MM.1S (cell line): Measurements from ENCODE around the gene LRRC74B.

Source experiments
- DNase-seq: peaks from one replicate; pipeline ENCODE4 v3.0.0-alpha.2; 2015
- H2AFZ ChIP-seq: fragments of 300-600 bp; sonication (generic); 2 replicates; pipeline ENCODE4 v1.6.0; 2016; ENCODE audit warnings: antibody characterized with exemption, low read length
- H3F3A ChIP-seq: fragments of 300-600 bp; sonication (generic); 2 replicates; pipeline ENCODE4 v1.6.1; 2016; ENCODE audit warnings: mild to moderate bottlenecking, antibody characterized with exemption, low read length, moderate library complexity, mixed read lengths; ENCODE audit not compliant: insufficient read depth
- H3K27ac ChIP-seq: fragments of 300-600 bp; sonication (generic); 2 replicates; pipeline ENCODE4 v1.5.1; 2016; ENCODE audit warnings: mild to moderate bottlenecking, low read length
- H3K27me3 ChIP-seq: fragments of 300-600 bp; sonication (generic); replicated peaks from 2 replicates; pipeline ENCODE4 v1.6.0; 2016; ENCODE audit warnings: low read length; ENCODE audit not compliant: insufficient read depth
- H3K36me3 ChIP-seq: fragments of 300-600 bp; sonication (generic); replicated peaks from 2 replicates; pipeline ENCODE4 v1.6.1; 2016; ENCODE audit warnings: mild to moderate bottlenecking, low read length, mixed read lengths; ENCODE audit not compliant: insufficient read depth
- H3K4me1 ChIP-seq: fragments of 300-600 bp; sonication (generic); 2 replicates; pipeline ENCODE4 v1.6.1; 2016; ENCODE audit warnings: low read length, mixed read lengths
- H3K4me2 ChIP-seq: fragments of 300-600 bp; sonication (generic); 2 replicates; pipeline ENCODE4 v1.6.0; 2016; ENCODE audit warnings: low read depth, low read length
- H3K4me3 ChIP-seq: fragments of 300-600 bp; sonication (generic); 2 replicates; pipeline ENCODE4 v1.5.1; 2016; ENCODE audit warnings: low read length, mixed read lengths
- H3K79me2 ChIP-seq: fragments of 300-600 bp; sonication (generic); 2 replicates; pipeline ENCODE4 v1.6.1; 2016; ENCODE audit warnings: mixed run types, low read length, mixed read lengths
- H3K9ac ChIP-seq: fragments of 300-600 bp; sonication (generic); 2 replicates; pipeline ENCODE4 v1.6.1; 2016; ENCODE audit warnings: low read length, mixed read lengths
- H3K9me2 ChIP-seq: fragments of 300-600 bp; sonication (generic); replicated peaks from 2 replicates; pipeline ENCODE4 v1.6.1; 2016; ENCODE audit warnings: mild to moderate bottlenecking, low read length, mixed read lengths; ENCODE audit not compliant: insufficient read depth
- H3K9me3 ChIP-seq: fragments of 300-600 bp; sonication (generic); replicated peaks from 2 replicates; pipeline ENCODE4 v1.6.1; 2016; ENCODE audit warnings: mild to moderate bottlenecking, low read length, mixed read lengths; ENCODE audit not compliant: insufficient read depth
- H4K20me1 ChIP-seq: fragments of 300-600 bp; sonication (generic); 2 replicates; pipeline ENCODE4 v1.6.1; 2016; ENCODE audit warnings: mild to moderate bottlenecking, low read length, moderate library complexity, mixed read lengths; ENCODE audit not compliant: insufficient read depth
- EZH2 ChIP-seq: fragments of 300-600 bp; sonication (generic); optimal IDR thresholded peaks from 2 replicates; pipeline ENCODE3; 2017; ENCODE audit warnings: low read depth, mild to moderate bottlenecking, antibody characterized with exemption, low read length, mixed read lengths
- EZH2phosphoT487 ChIP-seq: fragments of 300-600 bp; sonication (generic); IDR thresholded peaks from 2 replicates; pipeline ENCODE4 v1.6.1; 2018; ENCODE audit warnings: antibody characterized with exemption, low read length
- TF ChIP-seq, protein P1 (sequence below): fragments of 300-600 bp; sonication (generic); IDR thresholded peaks from 2 replicates; pipeline ENCODE4 v1.5.1; 2016; ENCODE audit warnings: antibody characterized with exemption, low read length, mixed read lengths

The LRRC74B gene

DNA sequence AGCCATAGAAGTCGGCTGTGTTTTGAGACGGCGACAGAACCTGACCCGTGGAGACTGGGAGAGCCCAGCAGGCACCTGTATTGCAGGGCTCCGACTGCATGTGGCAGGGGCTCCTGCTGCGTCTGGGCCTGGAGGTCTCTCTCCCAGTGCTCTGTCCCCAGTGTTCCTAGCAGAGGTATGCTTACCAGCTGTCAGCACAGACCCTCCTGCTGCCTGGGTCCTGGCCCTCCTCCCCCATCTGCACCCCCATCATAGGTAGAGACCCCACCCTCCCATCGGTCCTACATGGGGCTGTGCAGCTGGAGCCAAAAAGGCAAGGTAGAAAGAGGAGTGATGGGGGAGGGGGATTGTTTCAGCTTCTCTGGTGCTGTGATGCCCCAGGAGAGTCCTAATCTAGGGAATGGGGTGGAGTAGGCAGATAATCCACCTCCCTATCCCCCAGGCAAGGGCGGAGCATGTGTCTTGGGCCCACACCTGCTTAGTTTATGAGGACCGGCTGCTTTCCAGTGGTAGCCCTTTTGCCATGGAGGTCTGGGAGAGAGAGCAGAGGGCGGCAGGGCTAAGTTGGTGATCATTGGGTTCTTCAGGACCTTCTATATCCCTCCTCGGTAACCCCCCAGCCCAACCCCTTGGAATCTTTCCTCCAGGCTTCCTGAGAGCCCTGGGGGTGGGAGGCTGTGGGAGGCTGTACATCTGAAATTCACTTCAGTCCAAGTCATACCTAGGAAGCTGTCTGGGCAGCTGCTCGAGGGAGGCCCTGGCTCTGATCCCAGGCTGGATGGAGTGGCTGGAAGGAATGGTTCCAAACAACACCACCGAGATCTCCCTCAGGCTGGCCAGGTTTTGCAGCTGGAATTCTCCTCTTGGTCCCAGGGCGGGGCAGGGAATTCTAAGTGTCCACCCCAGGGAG lies 18.7 kb upstream of the LRRC74B start:
- no peaks in the 10 kb centered on the region for H3K79me2 ChIP-seq
- TF ChIP-seq EZH2phosphoT487 (no peak), EZH2 (no peak)
- TF ChIP-seq, protein P1, sequence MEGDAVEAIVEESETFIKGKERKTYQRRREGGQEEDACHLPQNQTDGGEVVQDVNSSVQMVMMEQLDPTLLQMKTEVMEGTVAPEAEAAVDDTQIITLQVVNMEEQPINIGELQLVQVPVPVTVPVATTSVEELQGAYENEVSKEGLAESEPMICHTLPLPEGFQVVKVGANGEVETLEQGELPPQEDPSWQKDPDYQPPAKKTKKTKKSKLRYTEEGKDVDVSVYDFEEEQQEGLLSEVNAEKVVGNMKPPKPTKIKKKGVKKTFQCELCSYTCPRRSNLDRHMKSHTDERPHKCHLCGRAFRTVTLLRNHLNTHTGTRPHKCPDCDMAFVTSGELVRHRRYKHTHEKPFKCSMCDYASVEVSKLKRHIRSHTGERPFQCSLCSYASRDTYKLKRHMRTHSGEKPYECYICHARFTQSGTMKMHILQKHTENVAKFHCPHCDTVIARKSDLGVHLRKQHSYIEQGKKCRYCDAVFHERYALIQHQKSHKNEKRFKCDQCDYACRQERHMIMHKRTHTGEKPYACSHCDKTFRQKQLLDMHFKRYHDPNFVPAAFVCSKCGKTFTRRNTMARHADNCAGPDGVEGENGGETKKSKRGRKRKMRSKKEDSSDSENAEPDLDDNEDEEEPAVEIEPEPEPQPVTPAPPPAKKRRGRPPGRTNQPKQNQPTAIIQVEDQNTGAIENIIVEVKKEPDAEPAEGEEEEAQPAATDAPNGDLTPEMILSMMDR = no peak
- H3K36me3 ChIP-seq = no peaks in the 10 kb centered on the region
- peaks cover 29% of the 10 kb centered on the region for H3K27me3 ChIP-seq
- H3K4me3 ChIP-seq = no peak overlapping the region
- H3K9me2 ChIP-seq = no peaks in the 10 kb centered on the region
- no peaks in the 10 kb centered on the region; the same call in 1 of the 2 replicates for H3K4me1 ChIP-seq
- H3K4me2 ChIP-seq = no peak overlapping the region
- DNase-seq = no peak
- H3F3A ChIP-seq = no peaks in the 10 kb centered on the region
- H4K20me1 ChIP-seq = no peaks in the 10 kb centered on the region
- no peaks in the 10 kb centered on the region for H3K9me3 ChIP-seq
- H3K27ac ChIP-seq = no peak overlapping the region
- no peak overlapping the region for H2AFZ ChIP-seq
- no peak overlapping the region for H3K9ac ChIP-seq

DNA sequence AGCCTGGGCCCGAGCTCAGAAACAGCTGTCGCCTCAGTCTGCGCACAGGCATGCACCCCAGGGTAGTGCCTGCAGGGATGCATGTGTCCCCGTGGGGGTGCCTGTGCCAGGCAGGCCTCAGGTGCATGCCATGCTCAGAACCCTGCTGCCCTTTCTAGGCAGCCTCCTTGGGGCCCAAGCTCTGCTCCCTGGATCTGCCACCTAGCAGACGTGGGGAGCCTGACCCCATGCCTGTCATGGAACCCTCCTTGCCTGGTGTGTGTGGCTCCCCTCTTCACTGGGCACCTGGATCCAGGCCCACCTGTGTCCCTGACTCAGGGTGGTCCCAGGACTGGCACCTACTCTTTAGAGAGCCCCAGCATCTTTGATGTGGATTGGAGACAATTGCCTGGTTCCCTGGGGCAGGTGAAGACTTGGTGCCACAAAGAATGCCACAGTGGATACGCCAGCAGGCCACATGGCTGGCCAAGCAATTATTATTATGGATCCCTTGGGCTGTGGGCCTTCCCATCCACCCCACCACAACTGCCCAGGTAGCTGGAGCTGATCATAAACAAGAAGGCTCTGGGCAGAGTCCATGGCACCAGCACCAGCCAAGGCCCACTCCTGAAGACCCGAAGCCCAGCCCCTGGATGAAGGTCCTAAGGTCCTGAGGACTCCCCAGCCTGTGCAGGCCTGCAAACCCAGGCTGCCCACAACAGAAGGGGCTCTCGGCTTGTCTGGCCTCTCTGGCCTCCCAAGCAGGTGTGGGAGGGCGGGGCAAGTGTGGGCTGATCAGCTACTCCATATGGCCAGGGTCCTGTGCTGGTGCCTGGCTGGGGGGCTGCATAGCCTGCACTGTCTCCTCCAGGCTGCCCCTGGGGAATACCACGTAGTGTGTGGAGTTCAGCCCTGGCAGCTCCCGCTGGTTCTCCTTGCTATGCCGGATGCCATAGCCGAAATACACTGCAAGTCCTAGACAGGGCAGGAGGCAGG lies 17.2 kb upstream of the LRRC74B start:
- Histone ChIP-seq H3K27ac (no peak overlapping the region), H3K9me2 (no peaks in the 10 kb centered on the region), H4K20me1 (no peaks in the 10 kb centered on the region), H3K4me3 (no peak overlapping the region), H3K27me3 (peaks cover 25% of the 10 kb centered on the region), H3K9me3 (no peaks in the 10 kb centered on the region), H3K36me3 (no peaks in the 10 kb centered on the region), H3F3A (no peaks in the 10 kb centered on the region), H3K4me2 (no peak overlapping the region), H3K4me1 (no peaks in the 10 kb centered on the region; the same call in 1 of the 2 replicates), H3K79me2 (no peaks in the 10 kb centered on the region), H3K9ac (no peak overlapping the region), H2AFZ (no peak overlapping the region)
- no peak for DNase-seq
- TF ChIP-seq EZH2 (no peak), EZH2phosphoT487 (no peak)
- TF ChIP-seq, protein P1 = no peak

DNA sequence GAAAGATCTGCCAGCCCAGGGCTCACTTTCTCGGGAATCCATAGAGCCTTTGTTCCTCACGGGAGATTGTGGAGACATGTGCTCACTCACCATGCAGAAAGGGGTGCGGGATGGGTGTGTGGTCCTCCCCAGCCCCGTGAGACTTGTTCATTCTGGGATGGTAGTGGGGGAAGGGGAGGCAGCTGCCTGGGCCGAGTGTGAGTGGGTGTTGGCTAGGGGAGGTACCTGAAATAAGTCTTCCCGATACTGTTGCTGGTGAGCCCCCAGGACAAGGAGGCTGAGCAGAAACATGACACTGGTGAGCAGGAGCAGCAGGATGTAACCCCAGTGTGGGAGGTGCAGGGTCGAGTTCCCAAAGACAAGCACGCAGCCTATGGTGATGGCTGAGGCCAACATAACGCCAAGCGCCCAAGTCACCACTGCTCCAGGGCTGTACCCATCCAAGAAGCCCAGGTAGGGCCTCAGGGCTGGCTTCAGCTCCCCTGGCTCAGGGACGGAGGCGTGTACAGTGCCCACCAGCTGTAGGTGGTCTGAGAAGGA lies 16.2 kb upstream of the LRRC74B start:
- no peak for DNase-seq
- Histone ChIP-seq H3K4me2 (no peak overlapping the region), H3F3A (no peaks in the 10 kb centered on the region), H3K27ac (no peak overlapping the region), H3K36me3 (no peaks in the 10 kb centered on the region), H4K20me1 (no peaks in the 10 kb centered on the region), H2AFZ (no peak overlapping the region), H3K9me3 (no peaks in the 10 kb centered on the region), H3K9me2 (no peaks in the 10 kb centered on the region), H3K4me1 (no peaks in the 10 kb centered on the region; the same call in 1 of the 2 replicates), H3K79me2 (no peaks in the 10 kb centered on the region), H3K9ac (no peak overlapping the region), H3K4me3 (no peak overlapping the region), H3K27me3 (peaks cover 25% of the 10 kb centered on the region)
- TF ChIP-seq EZH2 (no peak), EZH2phosphoT487 (no peak)
- TF ChIP-seq, protein P1 = no peak
